ENCODE results near the gene GK2.

DNA sequence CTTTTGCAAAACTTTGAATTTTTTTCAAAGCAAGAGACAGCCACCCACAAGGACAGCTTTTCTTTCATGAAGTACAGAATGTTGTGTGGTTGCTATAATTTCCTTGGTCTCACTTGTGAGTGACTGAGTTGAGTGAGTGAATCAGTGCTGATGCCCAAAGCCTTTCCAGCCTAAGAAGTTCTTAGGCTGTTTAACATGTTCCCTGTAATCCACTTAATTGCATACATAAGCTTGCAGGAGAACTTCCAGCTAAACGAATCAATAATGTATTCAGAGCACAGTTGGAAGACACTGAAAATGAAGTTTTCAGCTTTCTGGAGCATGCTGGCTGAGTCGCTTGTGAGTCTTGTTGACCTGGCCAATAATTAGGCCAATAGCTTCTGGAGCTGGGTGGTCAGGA lies 42.0 kb upstream of the GK2 start:
- TF ChIP-seq, protein P1, sequence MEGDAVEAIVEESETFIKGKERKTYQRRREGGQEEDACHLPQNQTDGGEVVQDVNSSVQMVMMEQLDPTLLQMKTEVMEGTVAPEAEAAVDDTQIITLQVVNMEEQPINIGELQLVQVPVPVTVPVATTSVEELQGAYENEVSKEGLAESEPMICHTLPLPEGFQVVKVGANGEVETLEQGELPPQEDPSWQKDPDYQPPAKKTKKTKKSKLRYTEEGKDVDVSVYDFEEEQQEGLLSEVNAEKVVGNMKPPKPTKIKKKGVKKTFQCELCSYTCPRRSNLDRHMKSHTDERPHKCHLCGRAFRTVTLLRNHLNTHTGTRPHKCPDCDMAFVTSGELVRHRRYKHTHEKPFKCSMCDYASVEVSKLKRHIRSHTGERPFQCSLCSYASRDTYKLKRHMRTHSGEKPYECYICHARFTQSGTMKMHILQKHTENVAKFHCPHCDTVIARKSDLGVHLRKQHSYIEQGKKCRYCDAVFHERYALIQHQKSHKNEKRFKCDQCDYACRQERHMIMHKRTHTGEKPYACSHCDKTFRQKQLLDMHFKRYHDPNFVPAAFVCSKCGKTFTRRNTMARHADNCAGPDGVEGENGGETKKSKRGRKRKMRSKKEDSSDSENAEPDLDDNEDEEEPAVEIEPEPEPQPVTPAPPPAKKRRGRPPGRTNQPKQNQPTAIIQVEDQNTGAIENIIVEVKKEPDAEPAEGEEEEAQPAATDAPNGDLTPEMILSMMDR (IDR thresholded peaks at IDR 0.05; ENCODE audit: poor library complexity, severe bottlenecking) = no peak
- no peak for TF ChIP-seq MXI1 (conservative IDR thresholded peaks at IDR 0.05; ENCODE audit: poor library complexity, severe bottlenecking)
- no peak for TF ChIP-seq EP300 (conservative IDR thresholded peaks at IDR 0.05; ENCODE audit: poor library complexity, severe bottlenecking)
- TF ChIP-seq RAD21 (conservative IDR thresholded peaks at IDR 0.05) = no peak
- no peak for TF ChIP-seq REST (IDR thresholded peaks at IDR 0.05; ENCODE audit: borderline replicate concordance)

All from neural cell (in vitro differentiated cells).